Measurements from ENCODE around the gene STXBP5. TPM values are rescaled to one million over a fixed set of nuclear protein-coding genes. Genes with fewer than 3 reads are reported as not detected.

The STXBP5 gene
- total RNA-seq, 1 experiment from 2014 or later = 17.9 TPM

DNA sequence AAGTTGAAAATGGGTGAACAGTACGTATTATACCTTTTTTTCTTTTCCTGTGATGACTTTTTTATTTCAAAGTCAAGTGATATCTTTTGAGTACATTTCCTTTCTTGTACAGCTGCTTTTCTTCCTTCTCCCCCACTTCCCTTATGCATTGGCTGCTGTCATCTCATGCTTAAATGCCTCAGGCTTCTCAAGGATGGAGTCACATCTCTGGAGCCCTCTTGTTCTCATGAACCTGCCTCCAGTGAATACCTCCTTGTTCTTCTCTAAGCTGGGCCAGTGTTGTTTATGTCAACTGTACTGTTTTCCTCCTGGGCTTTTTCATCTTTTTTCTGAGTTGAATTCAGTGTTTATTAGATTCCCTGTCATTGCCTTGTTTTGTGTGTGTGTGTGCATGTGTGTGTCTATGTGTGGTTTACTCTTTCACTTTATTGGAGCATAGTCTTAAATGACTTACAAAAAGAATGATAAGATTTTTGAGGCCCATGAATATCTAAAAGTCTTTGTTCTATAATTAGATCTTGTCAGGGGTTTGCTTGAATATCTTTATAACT, 23.6 kb downstream of the STXBP5 start:
- Mint-ChIP-seq H3K27me3 (ENCODE audit: insufficient read depth, unreplicated experiment) (no peaks in the 10 kb centered on the region), H3K27ac (ENCODE audit: unreplicated experiment) (no peak overlapping the region), H3K4me1 (ENCODE audit: low read depth, unreplicated experiment) (no peaks in the 10 kb centered on the region), H3K4me3 (ENCODE audit: unreplicated experiment) (no peak overlapping the region), H3K9me3 (ENCODE audit: unreplicated experiment) (no peaks in the 10 kb centered on the region), H3K36me3 (ENCODE audit: insufficient read depth, unreplicated experiment) (peaks cover 15% of the 10 kb centered on the region)
- Histone ChIP-seq H3K27me3 (replicated peaks; ENCODE audit: control insufficient read depth, insufficient read depth, low read length) (no peaks in the 10 kb centered on the region), H3K36me3 (ENCODE audit: control insufficient read depth, insufficient read depth, low read length) (no peaks in the 10 kb centered on the region), H3K4me3 (ENCODE audit: low read depth, low read length) (no peak overlapping the region), H3K4me1 (no peaks in the 10 kb centered on the region), H3K9me3 (no peaks in the 10 kb centered on the region)
- ChIA-PET POLR2A (no interaction called here), CTCF (no interaction called here)
- intact Hi-C loops (cut with micrococcal nuclease; ENCODE audit: unreplicated experiment) = no loop called here
- TF ChIP-seq, protein P1, sequence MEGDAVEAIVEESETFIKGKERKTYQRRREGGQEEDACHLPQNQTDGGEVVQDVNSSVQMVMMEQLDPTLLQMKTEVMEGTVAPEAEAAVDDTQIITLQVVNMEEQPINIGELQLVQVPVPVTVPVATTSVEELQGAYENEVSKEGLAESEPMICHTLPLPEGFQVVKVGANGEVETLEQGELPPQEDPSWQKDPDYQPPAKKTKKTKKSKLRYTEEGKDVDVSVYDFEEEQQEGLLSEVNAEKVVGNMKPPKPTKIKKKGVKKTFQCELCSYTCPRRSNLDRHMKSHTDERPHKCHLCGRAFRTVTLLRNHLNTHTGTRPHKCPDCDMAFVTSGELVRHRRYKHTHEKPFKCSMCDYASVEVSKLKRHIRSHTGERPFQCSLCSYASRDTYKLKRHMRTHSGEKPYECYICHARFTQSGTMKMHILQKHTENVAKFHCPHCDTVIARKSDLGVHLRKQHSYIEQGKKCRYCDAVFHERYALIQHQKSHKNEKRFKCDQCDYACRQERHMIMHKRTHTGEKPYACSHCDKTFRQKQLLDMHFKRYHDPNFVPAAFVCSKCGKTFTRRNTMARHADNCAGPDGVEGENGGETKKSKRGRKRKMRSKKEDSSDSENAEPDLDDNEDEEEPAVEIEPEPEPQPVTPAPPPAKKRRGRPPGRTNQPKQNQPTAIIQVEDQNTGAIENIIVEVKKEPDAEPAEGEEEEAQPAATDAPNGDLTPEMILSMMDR (IDR thresholded peaks at IDR 0.05; ENCODE audit: insufficient read depth in 1 of 2, low read depth in 1 of 2, low read length in 1 of 2, severe bottlenecking in 1 of 2, unreplicated experiment in 1 of 2) = no peak
- DNase-seq = no peak
- BruUV-seq (replicated peaks) = no TSS peak

GRCh38 chr6:147231589-147231988, 27.4 kb downstream of the STXBP5 start:
- no peak overlapping the region for H3K4me3 ChIP-seq (ENCODE audit: low read depth, low read length)
- ChIA-PET CTCF (no interaction called here), POLR2A (no interaction called here)
- DNase-seq = no peak
- H3K4me1 ChIP-seq = no peaks in the 10 kb centered on the region
- no peak overlapping the region for H3K4me3 Mint-ChIP-seq (ENCODE audit: unreplicated experiment)
- H3K27me3 ChIP-seq (replicated peaks; ENCODE audit: control insufficient read depth, insufficient read depth, low read length) = no peaks in the 10 kb centered on the region
- intact Hi-C loops (cut with micrococcal nuclease; ENCODE audit: unreplicated experiment) = no loop called here
- H3K4me1 Mint-ChIP-seq (ENCODE audit: low read depth, unreplicated experiment) = no peaks in the 10 kb centered on the region
- no peaks in the 10 kb centered on the region for H3K36me3 Mint-ChIP-seq (ENCODE audit: insufficient read depth, unreplicated experiment)
- BruUV-seq (replicated peaks) = no TSS peak
- H3K9me3 ChIP-seq = no peaks in the 10 kb centered on the region
- no peaks in the 10 kb centered on the region for H3K9me3 Mint-ChIP-seq (ENCODE audit: unreplicated experiment)
- H3K36me3 ChIP-seq (ENCODE audit: control insufficient read depth, insufficient read depth, low read length) = no peaks in the 10 kb centered on the region
- TF ChIP-seq, protein P1 (IDR thresholded peaks at IDR 0.05; ENCODE audit: insufficient read depth in 1 of 2, low read depth in 1 of 2, low read length in 1 of 2, severe bottlenecking in 1 of 2, unreplicated experiment in 1 of 2) = no peak
- no peak overlapping the region for H3K27ac Mint-ChIP-seq (ENCODE audit: unreplicated experiment)
- no peaks in the 10 kb centered on the region for H3K27me3 Mint-ChIP-seq (ENCODE audit: insufficient read depth, unreplicated experiment)

DNA sequence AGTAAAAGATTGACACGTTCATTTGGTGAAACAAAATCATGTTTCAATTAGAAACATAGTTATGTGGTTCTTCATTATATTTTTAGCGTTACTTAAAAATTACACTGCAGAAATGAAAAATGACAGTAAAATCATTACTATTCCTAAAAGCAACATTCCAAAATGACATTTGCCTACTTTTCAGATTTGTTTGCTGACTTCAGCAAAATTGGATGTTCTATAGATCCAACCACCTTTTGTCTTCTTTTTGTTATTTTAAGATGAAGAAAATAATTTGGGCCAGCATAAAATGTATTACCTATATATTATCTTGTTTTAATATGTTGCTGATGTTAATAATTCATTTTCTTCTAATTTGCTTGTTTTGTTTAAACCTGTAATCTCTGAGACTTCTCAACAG, 30.5 kb downstream of the STXBP5 start:
- DNase-seq = no peak
- Mint-ChIP-seq H3K4me3 (ENCODE audit: unreplicated experiment) (no peak overlapping the region), H3K9me3 (ENCODE audit: unreplicated experiment) (no peaks in the 10 kb centered on the region), H3K27me3 (ENCODE audit: insufficient read depth, unreplicated experiment) (no peaks in the 10 kb centered on the region), H3K27ac (ENCODE audit: unreplicated experiment) (no peak overlapping the region), H3K36me3 (ENCODE audit: insufficient read depth, unreplicated experiment) (no peaks in the 10 kb centered on the region), H3K4me1 (ENCODE audit: low read depth, unreplicated experiment) (no peaks in the 10 kb centered on the region)
- CTCF ChIA-PET = no interaction called here
- BruUV-seq (replicated peaks) = no TSS peak
- no peaks in the 10 kb centered on the region for H3K36me3 ChIP-seq (ENCODE audit: control insufficient read depth, insufficient read depth, low read length)
- intact Hi-C loops (cut with micrococcal nuclease; ENCODE audit: unreplicated experiment) = no loop called here
- no peaks in the 10 kb centered on the region for H3K4me1 ChIP-seq
- H3K9me3 ChIP-seq = no peaks in the 10 kb centered on the region
- H3K4me3 ChIP-seq (ENCODE audit: low read depth, low read length) = no peak overlapping the region
- POLR2A ChIA-PET = no interaction called here
- TF ChIP-seq, protein P1 (IDR thresholded peaks at IDR 0.05; ENCODE audit: insufficient read depth in 1 of 2, low read depth in 1 of 2, low read length in 1 of 2, severe bottlenecking in 1 of 2, unreplicated experiment in 1 of 2) = no peak
- no peaks in the 10 kb centered on the region; the same call in 1 of the 2 replicates for H3K27me3 ChIP-seq (replicated peaks; ENCODE audit: control insufficient read depth, insufficient read depth, low read length)

All from Caco-2 (cell line).